Cardiac muscle cell (in vitro differentiated cells and primary cell): ENCODE data around the gene NXN. TPM values are rescaled to one million over a fixed set of nuclear protein-coding genes. Genes with fewer than 3 reads are reported as not detected.

Experiments
- DNase-seq, 2 donors: peaks; one replicate each; pipeline versions ENCODE4 v3.0.0 to v3.0.0-alpha.2; 2010 to 2017; ENCODE audit warnings: low read depth in 1 of 2, low spot score in 1 of 2
- H3K27ac ChIP-seq: fragments of 200-600 bp; sonication (generic); 2 replicates; pipeline ENCODE4 v1.5.1; 2016
- H3K27me3 ChIP-seq: fragments of 200-600 bp; sonication (generic); 2 replicates; pipeline ENCODE4 v1.6.0; 2016; ENCODE audit warnings: control low read depth
- H3K36me3 ChIP-seq: fragments of 200-600 bp; sonication (generic); 2 replicates; pipeline ENCODE4 v1.5.1; 2016; ENCODE audit warnings: control low read depth
- H3K4me1 ChIP-seq: fragments of 200-600 bp; sonication (generic); 2 replicates; pipeline ENCODE4 v1.8.1; 2017; ENCODE audit warnings: low read depth, mild to moderate bottlenecking, mixed run types
- H3K4me3 ChIP-seq: fragments of 200-600 bp; sonication (generic); 2 replicates; pipeline ENCODE4 v1.5.1; 2016; ENCODE audit warnings: mild to moderate bottlenecking
- H3K9me3 ChIP-seq: fragments of 200-600 bp; sonication (generic); 2 replicates; pipeline ENCODE4 v1.5.1; 2017; ENCODE audit warnings: low read depth, mild to moderate bottlenecking, control low read depth
- polyA plus RNA-seq: library from polyadenylated mRNA; unstranded; fragments of >200 nt; fragmentation: Nextera tagmentation; extraction: Ambion mirVana; gene quantifications from 2 replicates; pipeline ENCODE4 v1.2.1, GENCODE V29; 2016
- total RNA-seq: library from RNA; depleted of rRNA; stranded (reverse); fragments of >200 nt; gene quantifications from 2 replicates; pipeline ENCODE4 v1.2.3, GENCODE V29; 2016
- TF ChIP-seq, protein P1 (sequence below): IDR thresholded peaks from 2 replicates; pipeline ENCODE4 v1.5.1; 2012; ENCODE audit warnings: low read depth, mild to moderate bottlenecking, low read length

NXN gene
- total and polyA plus RNA-seq, 2 experiments from 2014 or later, result 120 to 122 TPM

DNA sequence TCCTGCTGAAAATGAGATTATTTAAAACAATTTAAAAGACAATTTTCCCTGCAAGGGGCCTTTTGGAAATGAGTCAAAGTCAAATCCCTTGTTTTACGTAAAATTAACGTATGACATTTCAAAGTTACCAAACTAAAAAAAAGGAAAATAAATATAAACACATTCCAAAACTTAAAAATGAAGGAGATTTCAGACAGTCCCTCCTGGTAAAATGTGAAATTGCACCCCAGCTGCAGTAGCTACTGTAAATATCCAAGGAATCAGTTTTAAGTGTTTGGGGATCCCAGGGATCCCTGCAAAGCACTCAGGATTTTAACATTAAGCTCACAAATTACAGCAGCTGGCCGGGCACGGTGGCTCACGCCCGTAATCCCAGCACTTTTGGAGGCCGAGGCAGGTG, 63.3 kb downstream of the NXN start:
- TF ChIP-seq, protein P1, sequence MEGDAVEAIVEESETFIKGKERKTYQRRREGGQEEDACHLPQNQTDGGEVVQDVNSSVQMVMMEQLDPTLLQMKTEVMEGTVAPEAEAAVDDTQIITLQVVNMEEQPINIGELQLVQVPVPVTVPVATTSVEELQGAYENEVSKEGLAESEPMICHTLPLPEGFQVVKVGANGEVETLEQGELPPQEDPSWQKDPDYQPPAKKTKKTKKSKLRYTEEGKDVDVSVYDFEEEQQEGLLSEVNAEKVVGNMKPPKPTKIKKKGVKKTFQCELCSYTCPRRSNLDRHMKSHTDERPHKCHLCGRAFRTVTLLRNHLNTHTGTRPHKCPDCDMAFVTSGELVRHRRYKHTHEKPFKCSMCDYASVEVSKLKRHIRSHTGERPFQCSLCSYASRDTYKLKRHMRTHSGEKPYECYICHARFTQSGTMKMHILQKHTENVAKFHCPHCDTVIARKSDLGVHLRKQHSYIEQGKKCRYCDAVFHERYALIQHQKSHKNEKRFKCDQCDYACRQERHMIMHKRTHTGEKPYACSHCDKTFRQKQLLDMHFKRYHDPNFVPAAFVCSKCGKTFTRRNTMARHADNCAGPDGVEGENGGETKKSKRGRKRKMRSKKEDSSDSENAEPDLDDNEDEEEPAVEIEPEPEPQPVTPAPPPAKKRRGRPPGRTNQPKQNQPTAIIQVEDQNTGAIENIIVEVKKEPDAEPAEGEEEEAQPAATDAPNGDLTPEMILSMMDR, result no peak
- Histone ChIP-seq H3K4me3 (no peak overlapping the region), H3K36me3 (no peaks in the 10 kb centered on the region), H3K4me1 (peaks cover 23% of the 10 kb centered on the region), H3K9me3 (no peaks in the 10 kb centered on the region), H3K27me3 (no peaks in the 10 kb centered on the region), H3K27ac (peak overlapping the region; percentile 97)
- DNase-seq, result no peak

DNA sequence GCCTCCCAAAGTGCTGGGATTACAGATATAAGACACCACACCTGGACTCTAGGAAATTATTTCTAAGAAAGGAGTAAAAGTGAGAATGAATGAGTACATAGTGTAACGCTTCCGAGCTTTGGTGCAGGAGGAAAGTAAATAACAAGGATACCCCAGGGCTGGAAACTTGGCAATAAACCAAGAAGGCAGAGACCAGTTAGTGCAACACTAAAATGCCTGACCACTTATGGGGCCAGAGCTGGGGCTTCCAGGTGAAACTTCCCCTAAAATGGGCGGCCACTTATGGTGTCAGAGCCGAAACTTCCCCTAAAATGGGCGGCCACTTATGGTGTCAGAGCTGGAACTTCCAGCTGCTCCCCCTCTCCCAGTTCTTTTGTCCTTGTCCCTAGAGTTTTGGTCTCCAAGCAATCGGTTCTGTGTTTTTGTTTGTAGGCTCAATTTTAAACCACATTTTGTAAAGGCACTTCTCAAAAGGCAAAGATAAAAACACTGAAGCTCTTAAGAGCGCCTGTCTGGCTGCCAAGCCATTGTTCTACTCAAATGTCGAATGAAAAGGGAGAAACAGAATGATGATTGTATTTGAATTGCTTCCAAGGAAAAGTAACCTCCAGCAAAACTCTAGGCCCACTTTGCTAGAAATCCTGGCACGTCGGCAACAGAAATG, 63.9 kb downstream of the NXN start:
- TF ChIP-seq, protein P1, result no peak
- H3K4me1 ChIP-seq, result peaks cover 25% of the 10 kb centered on the region
- no peaks in the 10 kb centered on the region for H3K27me3 ChIP-seq
- H3K9me3 ChIP-seq, result no peaks in the 10 kb centered on the region
- peak; percentile 86 to 89 for DNase-seq
- H3K36me3 ChIP-seq, result no peaks in the 10 kb centered on the region
- peak overlapping the region; percentile 97 for H3K27ac ChIP-seq
- no peak overlapping the region for H3K4me3 ChIP-seq

DNA sequence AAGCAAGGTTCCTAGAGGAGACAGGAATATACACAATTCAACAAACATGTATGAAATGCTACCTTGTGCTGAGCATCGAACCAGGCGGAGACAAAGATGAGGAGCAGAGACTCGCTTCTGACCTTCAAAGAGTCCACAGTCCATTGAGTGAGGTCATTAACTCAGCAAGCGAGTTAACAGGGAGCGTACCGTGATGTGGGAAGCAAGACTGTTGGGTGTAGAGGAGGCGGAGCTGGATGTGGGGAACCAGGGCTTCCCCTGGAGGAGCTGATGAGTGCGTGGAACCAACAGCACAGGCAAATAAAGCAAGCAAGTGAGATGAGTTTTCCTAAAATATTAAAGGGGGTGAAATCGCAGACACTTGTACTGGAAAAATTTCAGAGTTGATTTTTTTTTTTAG, 65.0 kb downstream of the NXN start:
- DNase-seq, result no peak
- no peaks in the 10 kb centered on the region for H3K27me3 ChIP-seq
- TF ChIP-seq, protein P1, result no peak
- H3K4me3 ChIP-seq, result no peak overlapping the region
- no peaks in the 10 kb centered on the region for H3K9me3 ChIP-seq
- H3K4me1 ChIP-seq, result peaks cover 28% of the 10 kb centered on the region
- peak overlapping the region; percentile 97 for H3K27ac ChIP-seq
- no peaks in the 10 kb centered on the region for H3K36me3 ChIP-seq

DNA sequence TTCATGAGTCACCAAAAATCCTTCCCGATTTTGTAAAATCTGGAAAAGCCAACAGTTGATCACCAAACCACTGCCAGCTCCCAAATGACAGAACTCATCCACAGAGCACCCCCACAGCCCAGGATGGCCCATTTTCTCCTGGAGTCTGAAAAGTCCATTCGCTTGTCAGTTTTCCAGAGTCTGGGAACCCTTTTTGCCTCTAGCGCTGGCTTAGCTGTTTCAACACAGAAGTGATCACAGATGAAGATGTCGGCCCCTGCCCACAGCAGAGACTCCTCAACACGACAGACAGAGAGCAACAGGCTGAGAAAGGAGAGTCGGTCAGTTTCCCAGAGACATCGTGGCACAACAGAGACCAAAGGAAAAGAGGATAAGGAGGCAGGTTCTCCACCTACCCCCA, 66.4 kb downstream of the NXN start:
- peaks cover 33% of the 10 kb centered on the region for H3K4me1 ChIP-seq
- H3K4me3 ChIP-seq, result no peak overlapping the region
- H3K27ac ChIP-seq, result peak overlapping the region; percentile 67
- no peaks in the 10 kb centered on the region for H3K9me3 ChIP-seq
- no peaks in the 10 kb centered on the region for H3K36me3 ChIP-seq
- TF ChIP-seq, protein P1, result no peak
- no peaks in the 10 kb centered on the region for H3K27me3 ChIP-seq
- no peak for DNase-seq

DNA sequence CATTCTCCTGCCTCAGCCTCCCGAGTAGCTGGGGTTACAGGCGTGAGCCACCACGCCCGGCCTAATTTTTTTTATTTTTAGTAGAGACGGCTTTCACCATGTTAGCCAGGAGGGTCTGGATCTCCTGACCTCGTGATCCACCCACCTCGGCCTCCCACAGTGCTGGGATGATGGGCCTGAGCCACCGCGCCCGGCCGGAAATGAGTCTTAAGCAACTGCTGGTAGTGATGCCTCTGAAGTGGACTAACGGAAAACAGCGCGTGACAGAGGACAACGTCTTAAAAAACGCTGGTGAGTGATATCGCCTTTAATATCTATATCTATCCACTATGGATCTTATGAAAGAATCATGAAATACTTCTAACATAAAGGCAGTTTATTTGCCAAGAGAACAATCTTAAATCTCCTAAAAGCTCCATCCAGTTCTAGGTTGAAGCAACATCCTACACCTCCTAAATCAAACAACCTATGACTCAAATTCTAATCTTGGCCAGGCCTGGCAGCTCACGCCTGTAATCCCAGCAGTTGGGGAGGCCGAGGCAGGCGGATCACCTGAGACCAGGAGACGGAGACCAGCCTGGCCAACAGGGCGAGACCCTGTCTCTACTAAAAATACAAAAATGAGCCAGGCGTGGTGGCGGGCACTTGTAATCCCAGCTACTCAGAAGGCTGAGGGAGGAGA, 69.8 kb downstream of the NXN start:
- Histone ChIP-seq H3K27me3 (no peaks in the 10 kb centered on the region), H3K4me1 (peaks cover 22% of the 10 kb centered on the region), H3K36me3 (no peaks in the 10 kb centered on the region), H3K9me3 (no peaks in the 10 kb centered on the region), H3K4me3 (no peak overlapping the region), H3K27ac (peak overlapping the region; percentile 26)
- peak in 1 of 2 donors; percentile 62 for DNase-seq
- TF ChIP-seq, protein P1, result no peak
